Panc1 (cell line): ENCODE results near the gene OR8B8.

Experiments used
- POLR2AphosphoS5 ChIP-seq: IDR thresholded peaks from 2 replicates; pipeline ENCODE4 v1.6.1; 2012; ENCODE audit warnings: mild to moderate bottlenecking, low read depth, low read length, moderate library complexity
- TF ChIP-seq, protein P1 (sequence below): fragments of 450-650 bp; IDR thresholded peaks from 2 replicates; pipeline ENCODE4 v1.5.1; 2017; ENCODE audit warnings: mild to moderate bottlenecking
- TF ChIP-seq, protein P2 (sequence below), 2 experiments: IDR thresholded peaks; 2 replicates each; pipeline ENCODE4 v1.6.1; 2011 to 2012; ENCODE audit warnings: low read depth in 2 of 2, control low read depth in 1 of 2, low read length in 1 of 2, mild to moderate bottlenecking in 1 of 2, moderate library complexity in 1 of 2; ENCODE audit not compliant: insufficient read depth in 1 of 2

DNA sequence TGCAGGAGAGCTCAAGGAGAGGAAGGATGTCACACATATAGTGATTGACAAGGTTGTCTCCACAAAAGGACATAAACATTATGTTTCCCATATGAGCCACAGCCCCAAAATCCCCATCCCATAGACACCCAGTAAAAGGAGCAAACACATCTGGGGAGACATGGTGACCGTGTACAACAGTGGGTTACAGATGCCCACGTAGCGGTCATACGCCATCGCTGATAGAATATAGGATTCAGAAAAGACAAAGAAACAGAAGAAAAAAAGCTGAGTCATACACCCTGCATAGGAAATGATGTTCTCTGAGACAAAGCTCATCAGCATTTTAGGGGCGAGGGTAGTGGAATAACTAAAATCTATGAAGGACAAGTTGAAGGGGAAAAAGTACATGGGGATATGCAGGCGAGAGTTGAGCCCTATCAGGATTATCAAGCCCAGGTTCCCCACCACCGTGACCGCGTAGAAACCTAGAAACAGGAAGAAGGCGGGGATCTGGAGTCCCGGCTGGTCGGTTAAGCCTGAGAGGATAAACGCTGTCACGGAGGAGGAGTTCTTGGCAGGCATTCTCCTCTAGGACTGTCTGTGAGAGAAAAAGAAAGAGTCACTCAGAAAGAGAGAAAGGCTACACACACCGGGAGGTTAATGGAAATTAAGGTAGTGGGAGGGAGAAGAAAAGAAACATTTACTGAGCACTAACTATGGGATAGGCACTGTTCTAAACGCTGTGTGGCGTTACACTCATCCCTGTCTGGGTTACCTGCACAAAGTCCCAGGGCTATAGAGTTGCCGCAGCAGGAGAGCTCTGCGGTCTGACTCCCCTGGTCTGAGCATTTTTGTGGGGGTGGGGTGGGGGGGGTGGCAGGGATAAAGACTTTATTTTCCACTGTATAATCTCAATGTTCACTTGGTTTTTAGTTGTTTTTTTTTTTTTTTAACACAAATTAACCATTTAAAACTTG lies 36.1 kb upstream of the OR8B8 start:
- TF ChIP-seq, protein P1, sequence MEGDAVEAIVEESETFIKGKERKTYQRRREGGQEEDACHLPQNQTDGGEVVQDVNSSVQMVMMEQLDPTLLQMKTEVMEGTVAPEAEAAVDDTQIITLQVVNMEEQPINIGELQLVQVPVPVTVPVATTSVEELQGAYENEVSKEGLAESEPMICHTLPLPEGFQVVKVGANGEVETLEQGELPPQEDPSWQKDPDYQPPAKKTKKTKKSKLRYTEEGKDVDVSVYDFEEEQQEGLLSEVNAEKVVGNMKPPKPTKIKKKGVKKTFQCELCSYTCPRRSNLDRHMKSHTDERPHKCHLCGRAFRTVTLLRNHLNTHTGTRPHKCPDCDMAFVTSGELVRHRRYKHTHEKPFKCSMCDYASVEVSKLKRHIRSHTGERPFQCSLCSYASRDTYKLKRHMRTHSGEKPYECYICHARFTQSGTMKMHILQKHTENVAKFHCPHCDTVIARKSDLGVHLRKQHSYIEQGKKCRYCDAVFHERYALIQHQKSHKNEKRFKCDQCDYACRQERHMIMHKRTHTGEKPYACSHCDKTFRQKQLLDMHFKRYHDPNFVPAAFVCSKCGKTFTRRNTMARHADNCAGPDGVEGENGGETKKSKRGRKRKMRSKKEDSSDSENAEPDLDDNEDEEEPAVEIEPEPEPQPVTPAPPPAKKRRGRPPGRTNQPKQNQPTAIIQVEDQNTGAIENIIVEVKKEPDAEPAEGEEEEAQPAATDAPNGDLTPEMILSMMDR = no peak
- TF ChIP-seq, protein P2, sequence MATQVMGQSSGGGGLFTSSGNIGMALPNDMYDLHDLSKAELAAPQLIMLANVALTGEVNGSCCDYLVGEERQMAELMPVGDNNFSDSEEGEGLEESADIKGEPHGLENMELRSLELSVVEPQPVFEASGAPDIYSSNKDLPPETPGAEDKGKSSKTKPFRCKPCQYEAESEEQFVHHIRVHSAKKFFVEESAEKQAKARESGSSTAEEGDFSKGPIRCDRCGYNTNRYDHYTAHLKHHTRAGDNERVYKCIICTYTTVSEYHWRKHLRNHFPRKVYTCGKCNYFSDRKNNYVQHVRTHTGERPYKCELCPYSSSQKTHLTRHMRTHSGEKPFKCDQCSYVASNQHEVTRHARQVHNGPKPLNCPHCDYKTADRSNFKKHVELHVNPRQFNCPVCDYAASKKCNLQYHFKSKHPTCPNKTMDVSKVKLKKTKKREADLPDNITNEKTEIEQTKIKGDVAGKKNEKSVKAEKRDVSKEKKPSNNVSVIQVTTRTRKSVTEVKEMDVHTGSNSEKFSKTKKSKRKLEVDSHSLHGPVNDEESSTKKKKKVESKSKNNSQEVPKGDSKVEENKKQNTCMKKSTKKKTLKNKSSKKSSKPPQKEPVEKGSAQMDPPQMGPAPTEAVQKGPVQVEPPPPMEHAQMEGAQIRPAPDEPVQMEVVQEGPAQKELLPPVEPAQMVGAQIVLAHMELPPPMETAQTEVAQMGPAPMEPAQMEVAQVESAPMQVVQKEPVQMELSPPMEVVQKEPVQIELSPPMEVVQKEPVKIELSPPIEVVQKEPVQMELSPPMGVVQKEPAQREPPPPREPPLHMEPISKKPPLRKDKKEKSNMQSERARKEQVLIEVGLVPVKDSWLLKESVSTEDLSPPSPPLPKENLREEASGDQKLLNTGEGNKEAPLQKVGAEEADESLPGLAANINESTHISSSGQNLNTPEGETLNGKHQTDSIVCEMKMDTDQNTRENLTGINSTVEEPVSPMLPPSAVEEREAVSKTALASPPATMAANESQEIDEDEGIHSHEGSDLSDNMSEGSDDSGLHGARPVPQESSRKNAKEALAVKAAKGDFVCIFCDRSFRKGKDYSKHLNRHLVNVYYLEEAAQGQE (IDR thresholded peaks at IDR 0.05; ENCODE audit: insufficient read depth in 1 of 2, low read depth in 2 of 2, low read length in 1 of 2) = no peak
- no peak for TF ChIP-seq POLR2AphosphoS5
